Cardiac fibroblast (primary cell): ENCODE data around the gene IGFBP4.

Experiments used
- DNase-seq, 2 donors: peaks; one replicate each; pipeline versions ENCODE4 v3.0.0 to v3.0.0-alpha.2; 2010; ENCODE audit warnings: low read depth in 2 of 2
- H3K4me3 ChIP-seq, 2 donors: replicated peaks in 1 of 2; 1 replicate in 1 of 2; 2 replicates in 1 of 2; pipeline ENCODE4 v1.5.1; 2011; ENCODE audit warnings: low read depth in 2 of 2, low read length in 2 of 2, mild to moderate bottlenecking in 2 of 2, moderate library complexity in 1 of 2
- TF ChIP-seq, protein P1 (sequence below): IDR thresholded peaks from one replicate; pipeline ENCODE4 v1.5.1; 2011; ENCODE audit warnings: low read depth, mild to moderate bottlenecking, low read length, inconsistent platforms

The IGFBP4 gene

DNA sequence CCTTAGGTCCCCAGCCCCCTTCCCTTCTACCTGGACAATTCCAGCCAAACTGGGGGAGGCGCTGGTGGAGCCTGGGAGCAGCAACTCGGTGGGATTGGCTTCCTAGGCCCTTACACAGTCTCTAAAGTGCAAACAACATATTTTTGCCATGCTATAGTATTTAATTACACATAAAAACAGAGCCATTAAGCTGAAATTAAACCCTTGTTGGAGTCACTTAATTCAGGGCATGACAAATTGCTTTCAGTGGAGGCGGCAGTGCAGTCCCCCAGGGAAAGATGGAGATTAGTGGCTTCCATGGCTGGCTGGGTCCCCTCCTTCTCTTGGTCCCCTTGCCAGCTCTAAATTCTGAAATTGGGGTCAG lies 17.3 kb downstream of the IGFBP4 start:
- TF ChIP-seq, protein P1, sequence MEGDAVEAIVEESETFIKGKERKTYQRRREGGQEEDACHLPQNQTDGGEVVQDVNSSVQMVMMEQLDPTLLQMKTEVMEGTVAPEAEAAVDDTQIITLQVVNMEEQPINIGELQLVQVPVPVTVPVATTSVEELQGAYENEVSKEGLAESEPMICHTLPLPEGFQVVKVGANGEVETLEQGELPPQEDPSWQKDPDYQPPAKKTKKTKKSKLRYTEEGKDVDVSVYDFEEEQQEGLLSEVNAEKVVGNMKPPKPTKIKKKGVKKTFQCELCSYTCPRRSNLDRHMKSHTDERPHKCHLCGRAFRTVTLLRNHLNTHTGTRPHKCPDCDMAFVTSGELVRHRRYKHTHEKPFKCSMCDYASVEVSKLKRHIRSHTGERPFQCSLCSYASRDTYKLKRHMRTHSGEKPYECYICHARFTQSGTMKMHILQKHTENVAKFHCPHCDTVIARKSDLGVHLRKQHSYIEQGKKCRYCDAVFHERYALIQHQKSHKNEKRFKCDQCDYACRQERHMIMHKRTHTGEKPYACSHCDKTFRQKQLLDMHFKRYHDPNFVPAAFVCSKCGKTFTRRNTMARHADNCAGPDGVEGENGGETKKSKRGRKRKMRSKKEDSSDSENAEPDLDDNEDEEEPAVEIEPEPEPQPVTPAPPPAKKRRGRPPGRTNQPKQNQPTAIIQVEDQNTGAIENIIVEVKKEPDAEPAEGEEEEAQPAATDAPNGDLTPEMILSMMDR = no peak
- no peak overlapping the region for H3K4me3 ChIP-seq
- DNase-seq = no peak

DNA sequence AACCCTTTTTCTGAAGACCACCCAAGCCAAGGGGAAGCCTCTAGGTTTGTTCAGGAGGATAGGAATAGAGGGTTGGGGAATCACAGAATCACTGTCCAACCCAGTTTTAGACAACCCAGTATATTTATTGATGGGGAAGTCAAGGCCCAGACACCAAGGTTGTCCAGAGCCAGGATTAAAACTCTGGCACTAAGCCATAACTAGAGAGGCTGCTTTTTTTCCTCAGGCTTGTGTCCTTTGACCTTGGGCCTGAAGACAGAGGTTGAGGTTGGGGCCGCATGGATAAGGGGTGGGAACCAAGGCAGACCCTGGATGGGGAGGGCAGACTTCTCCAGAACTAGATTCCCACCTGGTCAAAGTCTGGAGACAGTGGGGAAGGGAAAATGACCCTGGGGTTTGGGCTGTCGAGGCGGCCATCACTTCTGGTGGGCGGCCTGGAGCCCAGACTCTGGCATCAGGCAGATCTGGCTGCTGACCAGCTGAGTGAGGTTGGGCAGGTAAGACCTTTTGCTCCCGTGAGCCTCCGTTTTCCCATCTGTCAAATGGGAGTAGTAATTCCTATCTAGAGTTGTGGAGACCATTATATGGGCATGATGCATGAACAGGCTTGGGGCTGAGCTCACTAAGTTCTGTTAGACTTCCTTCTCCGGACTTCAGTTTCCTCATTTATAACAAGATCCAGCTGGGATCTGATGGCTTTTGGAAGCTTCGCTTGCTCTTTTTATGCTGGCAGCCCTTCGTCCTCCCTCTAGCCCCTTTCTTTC lies 17.9 kb downstream of the IGFBP4 start:
- no peak overlapping the region for H3K4me3 ChIP-seq
- DNase-seq = peak; percentile 61 to 67
- TF ChIP-seq, protein P1 = no peak

DNA sequence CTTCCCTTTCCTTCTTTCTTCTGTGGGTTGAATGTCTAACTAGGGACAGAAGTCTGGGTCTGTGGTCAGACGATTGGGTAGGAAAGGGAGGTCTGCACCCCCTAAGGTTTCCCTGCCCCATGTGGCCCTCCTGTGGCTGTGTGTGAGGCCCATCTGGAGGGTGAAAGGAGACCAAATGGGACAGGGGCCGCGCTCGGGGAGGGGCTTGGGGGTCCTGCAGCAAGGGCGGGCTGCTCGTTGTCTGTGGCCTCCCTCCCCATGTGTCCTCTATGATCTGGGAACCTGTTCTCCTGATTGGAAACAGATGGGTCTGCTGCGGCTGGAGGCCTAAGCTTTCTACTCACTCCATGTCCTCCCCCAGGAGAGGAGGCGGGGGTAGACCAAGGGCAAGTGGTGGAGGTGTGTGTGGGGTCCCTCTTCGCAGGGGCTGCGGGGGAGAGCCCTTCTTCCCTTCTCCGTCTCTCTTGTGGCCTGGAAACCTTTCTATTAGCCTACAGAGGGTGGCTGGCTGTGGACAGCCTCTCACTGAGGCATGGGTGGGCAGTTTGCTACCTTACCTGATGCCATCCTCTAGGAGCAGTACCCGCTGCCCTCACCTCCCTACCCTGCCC lies 18.6 kb downstream of the IGFBP4 start:
- no peak overlapping the region for H3K4me3 ChIP-seq
- TF ChIP-seq, protein P1 = no peak
- DNase-seq = peak; percentile 55 to 59

DNA sequence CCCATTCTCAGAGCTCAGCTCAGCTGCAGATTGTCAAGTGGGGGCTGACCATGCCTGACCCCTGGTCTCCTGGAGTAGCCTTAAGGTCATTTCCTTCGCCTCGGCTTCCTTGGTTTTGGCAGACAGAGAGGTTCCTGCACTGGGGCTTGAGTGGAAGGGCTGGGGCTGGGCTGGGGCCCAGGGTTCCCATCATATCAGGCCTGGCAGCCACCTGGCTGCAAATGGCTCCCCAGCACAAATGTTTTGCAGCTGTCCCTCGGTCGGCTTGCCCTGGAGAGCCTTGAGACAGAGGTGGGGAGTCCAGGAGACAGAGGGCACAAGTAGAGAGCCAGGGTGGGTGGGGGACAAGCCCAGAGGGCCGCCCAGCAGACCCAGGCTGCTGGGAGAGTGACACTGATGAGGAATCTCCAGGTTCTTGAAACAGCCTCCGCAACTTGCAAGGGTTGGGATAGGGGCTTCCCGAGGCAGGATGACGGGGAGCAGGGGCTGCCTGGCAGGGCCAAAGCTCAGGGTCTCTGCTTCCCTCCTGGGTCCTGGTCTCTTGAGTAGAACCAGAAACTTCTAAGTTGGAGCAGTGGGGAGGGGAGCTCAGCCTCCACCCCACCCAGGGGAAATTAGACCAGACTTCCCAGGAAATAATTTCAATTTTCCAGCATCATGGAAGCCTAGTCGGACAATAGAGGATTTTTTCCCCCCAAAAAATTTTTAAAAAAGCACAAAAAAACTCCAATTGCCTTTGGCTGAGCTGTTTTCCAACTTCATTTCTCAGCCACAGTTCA lies 19.3 kb downstream of the IGFBP4 start:
- DNase-seq = peak; percentile 48 to 58
- TF ChIP-seq, protein P1 = no peak
- no peak overlapping the region for H3K4me3 ChIP-seq

DNA sequence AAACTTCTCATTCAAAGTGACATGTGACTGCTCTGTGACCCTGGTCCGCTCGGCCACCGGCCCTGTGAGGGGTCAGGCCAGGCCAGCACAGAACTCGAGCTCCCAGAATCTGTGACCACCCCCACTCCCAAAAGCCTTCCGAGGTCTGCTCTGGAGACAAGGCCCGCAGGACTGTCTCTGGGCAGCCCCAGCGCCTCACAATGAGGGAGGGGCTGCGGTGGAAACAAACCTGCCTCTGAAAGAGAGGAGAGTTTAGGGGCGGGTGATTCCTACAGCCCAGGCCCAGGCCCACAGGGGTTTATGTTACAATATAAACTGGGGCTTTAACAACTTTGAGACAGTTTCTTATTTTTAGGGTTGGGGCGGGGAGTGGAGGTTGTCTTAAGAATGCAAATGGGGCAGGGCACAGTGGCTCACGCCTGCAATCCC lies 19.9 kb downstream of the IGFBP4 start:
- H3K4me3 ChIP-seq = no peak overlapping the region
- peak; percentile 62 to 66 for DNase-seq
- TF ChIP-seq, protein P1 = no peak

DNA sequence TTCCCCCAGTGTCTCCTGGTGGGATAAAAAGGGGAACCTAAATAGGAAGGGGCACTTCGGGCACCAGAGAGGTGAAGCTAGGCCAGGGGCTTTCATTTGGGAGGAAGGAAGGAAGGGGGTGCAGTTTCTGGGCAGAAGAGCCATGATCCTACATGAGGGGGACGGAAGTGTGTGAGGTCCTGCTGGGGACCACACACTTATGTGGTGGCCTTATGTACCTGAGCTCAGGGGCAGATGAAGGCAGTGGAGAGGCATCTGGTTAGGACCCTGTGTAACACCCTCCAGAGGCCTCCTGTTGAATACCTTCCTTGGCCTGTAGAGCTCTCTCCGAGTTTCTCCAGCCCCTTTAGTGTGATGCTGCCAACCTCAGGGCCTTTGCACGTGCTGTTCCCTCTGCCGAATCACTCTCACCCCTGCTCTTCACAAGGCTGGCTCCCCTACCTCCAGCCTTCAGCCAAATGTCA lies 21.2 kb downstream of the IGFBP4 start:
- H3K4me3 ChIP-seq = no peak overlapping the region
- DNase-seq = peak in 1 of 2 donors; percentile 61
- TF ChIP-seq, protein P1 = no peak
